Urinary bladder (tissue), 4 donors: ENCODE measurements around the gene PIPOX. TPM values are rescaled to one million over a fixed set of nuclear protein-coding genes. Genes with fewer than 3 reads are reported as not detected.

Experiments
- DNase-seq: peaks from one replicate; pipeline ENCODE4 v3.0.0-alpha.2; 2015; ENCODE audit errors: extremely low spot score
- H3K27ac ChIP-seq: one replicate; pipeline ENCODE4 v1.5.1; 2013; ENCODE audit warnings: low read depth, mild to moderate bottlenecking, moderate library complexity
- H3K36me3 ChIP-seq: one replicate; pipeline ENCODE4 v1.6.1; 2013; ENCODE audit warnings: mild to moderate bottlenecking, moderate library complexity; ENCODE audit not compliant: insufficient read depth
- H3K4me1 ChIP-seq: one replicate; pipeline ENCODE4 v1.6.1; 2013; ENCODE audit warnings: mild to moderate bottlenecking, moderate library complexity; ENCODE audit not compliant: insufficient read depth
- H3K4me3 ChIP-seq: one replicate; pipeline ENCODE4 v1.5.1; 2013; ENCODE audit warnings: low read depth, low read length
- WGBS: extraction: QIAGEN DNeasy Blood & Tissue Kit; methylation state at CpG from one replicate; pipeline ENCODE4 v1.1.7; 2013; 5-methylcytosine and 5-hydroxymethylcytosine counted together
- polyA plus RNA-seq: library from polyadenylated mRNA; stranded (reverse); fragments of 200-250 nt; gene quantifications from one replicate; pipeline ENCODE4 v1.2.3, GENCODE V29; 2013
- total RNA-seq: library from RNA; depleted of rRNA; stranded (reverse); fragments of >200 nt; gene quantifications from one replicate; pipeline ENCODE4 v1.2.3, GENCODE V29; 2014
- donor health status: healthy with polysubstance abuse.
- donor health status: healthy.

The PIPOX gene
- total and polyA plus RNA-seq, 2 donors, result 4.0 to 4.6 TPM

GRCh38 chr17:29032013-29032856, 10.7 kb upstream of the PIPOX start:
- H3K4me1 ChIP-seq, result no peaks in the 10 kb centered on the region
- H3K4me3 ChIP-seq, result no peak overlapping the region
- no peak for DNase-seq
- no peak overlapping the region for H3K27ac ChIP-seq
- WGBS, result 36% methylated on average over 11 of the region's 11 CpGs
- no peaks in the 10 kb centered on the region for H3K36me3 ChIP-seq

- no peaks in the 10 kb centered on the region for H3K36me3 ChIP-seq
- H3K4me3 ChIP-seq, result no peak overlapping the region
- WGBS, result 35% methylated on average over 6 of the region's 6 CpGs
- no peaks in the 10 kb centered on the region for H3K4me1 ChIP-seq
- no peak overlapping the region for H3K27ac ChIP-seq
- no peak for DNase-seq
These were observed 10.1 kb upstream of the PIPOX start for GRCh38 chr17:29032857-29033197.

- no peaks in the 10 kb centered on the region for H3K4me1 ChIP-seq
- 67% methylated on average over 1 of the region's 1 CpG for WGBS
- H3K36me3 ChIP-seq, result no peaks in the 10 kb centered on the region
- no peak overlapping the region for H3K27ac ChIP-seq
- no peak for DNase-seq
- H3K4me3 ChIP-seq, result no peak overlapping the region
These were observed 8.4 kb upstream of the PIPOX start for GRCh38 chr17:29034510-29034909.

- DNase-seq, result no peak
- H3K4me1 ChIP-seq, result no peaks in the 10 kb centered on the region
- WGBS, result 82% methylated on average over 5 of the region's 5 CpGs
- H3K4me3 ChIP-seq, result no peak overlapping the region
- no peaks in the 10 kb centered on the region for H3K36me3 ChIP-seq
- no peak overlapping the region for H3K27ac ChIP-seq
These were observed 6.4 kb upstream of the PIPOX start for GRCh38 chr17:29036584-29036983.

- Histone ChIP-seq H3K27ac (no peak overlapping the region), H3K4me1 (no peaks in the 10 kb centered on the region), H3K36me3 (no peaks in the 10 kb centered on the region), H3K4me3 (no peak overlapping the region)
- 78% methylated on average over 10 of the region's 10 CpGs for WGBS
- no peak for DNase-seq
These were observed 5.2 kb upstream of the PIPOX start for GRCh38 chr17:29037739-29038084.

- H3K36me3 ChIP-seq, result no peaks in the 10 kb centered on the region
- no peak overlapping the region for H3K27ac ChIP-seq
- H3K4me1 ChIP-seq, result no peaks in the 10 kb centered on the region
- no peak overlapping the region for H3K4me3 ChIP-seq
- no peak for DNase-seq
- WGBS, result 25% methylated on average over 15 of the region's 15 CpGs
These were observed 4.7 kb upstream of the PIPOX start for GRCh38 chr17:29038085-29038795.

GRCh38 chr17:29039764-29040598, 3.0 kb upstream of the PIPOX start:
- no peak for DNase-seq
- WGBS, result 63% methylated on average over 13 of the region's 13 CpGs
- no peaks in the 10 kb centered on the region for H3K4me1 ChIP-seq
- no peak overlapping the region for H3K4me3 ChIP-seq
- H3K27ac ChIP-seq, result no peak overlapping the region
- H3K36me3 ChIP-seq, result no peaks in the 10 kb centered on the region

- DNase-seq, result no peak
- H3K4me1 ChIP-seq, result no peaks in the 10 kb centered on the region
- WGBS, result 98% methylated on average over 2 of the region's 2 CpGs
- H3K4me3 ChIP-seq, result no peak overlapping the region
- no peak overlapping the region for H3K27ac ChIP-seq
- H3K36me3 ChIP-seq, result no peaks in the 10 kb centered on the region
These were observed 1.9 kb upstream of the PIPOX start for GRCh38 chr17:29041091-29041490.

- H3K4me3 ChIP-seq, result no peak overlapping the region
- H3K4me1 ChIP-seq, result no peaks in the 10 kb centered on the region
- H3K27ac ChIP-seq, result no peak overlapping the region
- no peak for DNase-seq
- WGBS, result 93% methylated on average over 6 of the region's 6 CpGs
- H3K36me3 ChIP-seq, result no peaks in the 10 kb centered on the region
These were observed 1.4 kb upstream of the PIPOX start for GRCh38 chr17:29041571-29041970.

GRCh38 chr17:29042026-29042678, 789 bp upstream of the PIPOX start:
- 77% methylated on average over 11 of the region's 11 CpGs for WGBS
- Histone ChIP-seq H3K27ac (no peak overlapping the region), H3K4me3 (no peak overlapping the region), H3K4me1 (no peaks in the 10 kb centered on the region), H3K36me3 (no peaks in the 10 kb centered on the region)
- no peak for DNase-seq

GRCh38 chr17:29043539-29044145, 701 bp downstream of the PIPOX start:
- Histone ChIP-seq H3K36me3 (no peaks in the 10 kb centered on the region), H3K27ac (no peak overlapping the region), H3K4me3 (no peak overlapping the region), H3K4me1 (no peaks in the 10 kb centered on the region)
- 87% methylated on average over 3 of the region's 3 CpGs for WGBS
- DNase-seq, result no peak

GRCh38 chr17:29045026-29045425, 2.1 kb downstream of the PIPOX start:
- Histone ChIP-seq H3K27ac (no peak overlapping the region), H3K36me3 (no peaks in the 10 kb centered on the region), H3K4me1 (no peaks in the 10 kb centered on the region), H3K4me3 (no peak overlapping the region)
- WGBS, result 93% methylated on average over 4 of the region's 4 CpGs
- DNase-seq, result no peak
